Muscle of leg (tissue), 11 donors: ENCODE results near the gene ZNF330. TPM values are rescaled to one million over a fixed set of nuclear protein-coding genes. Genes with fewer than 3 reads are reported as not detected.

Experiments
- DNase-seq: peaks from one replicate; pipeline ENCODE4 v3.0.0; 2013
- H3K27ac ChIP-seq: one replicate; pipeline ENCODE4 v1.5.1; 2013; ENCODE audit warnings: mild to moderate bottlenecking, low read length, control low read depth
- H3K27me3 ChIP-seq: one replicate; pipeline ENCODE4 v1.6.1; 2013; ENCODE audit warnings: low read length; ENCODE audit not compliant: control insufficient read depth, insufficient read depth
- H3K36me3 ChIP-seq: one replicate; pipeline ENCODE4 v1.6.1; 2013; ENCODE audit warnings: low read length; ENCODE audit not compliant: control insufficient read depth, insufficient read depth
- H3K4me1 ChIP-seq: one replicate; pipeline ENCODE4 v1.6.1; 2013; ENCODE audit warnings: low read length; ENCODE audit not compliant: control insufficient read depth, insufficient read depth
- H3K4me3 ChIP-seq: one replicate; pipeline ENCODE4 v1.5.1; 2013; ENCODE audit warnings: low read length, control low read depth
- H3K9me3 ChIP-seq: replicated peaks from 2 replicates; pipeline ENCODE4 v1.6.1; 2013; ENCODE audit warnings: low read depth, low read length; ENCODE audit not compliant: control insufficient read depth
- WGBS: methylation state at CpG from one replicate; pipeline ENCODE4 v1.1.5; 2013; ENCODE audit warnings: missing lambda C conversion rate; ENCODE audit not compliant: insufficient coverage; 5-methylcytosine and 5-hydroxymethylcytosine counted together
- polyA plus RNA-seq, 8 donors: library from polyadenylated mRNA; unstranded; fragments of 120-200 nt; gene quantifications; one replicate each; pipeline versions ENCODE4 v1.2.1 to v1.2.3, GENCODE V29; 2013; ENCODE audit warnings: inconsistent platforms in 1 of 8, low replicate concordance in 1 of 8; ENCODE audit not compliant: insufficient read length in 8 of 8, insufficient read depth in 1 of 8
- total RNA-seq: library from RNA; stranded (reverse); fragments of 120-200 nt; gene quantifications from one replicate; pipeline ENCODE4 v1.2.4, GENCODE V29; 2013

ZNF330 gene
- total and polyA plus RNA-seq, 9 donors = 29.6 to 40.2 (median 35.2) TPM

DNA sequence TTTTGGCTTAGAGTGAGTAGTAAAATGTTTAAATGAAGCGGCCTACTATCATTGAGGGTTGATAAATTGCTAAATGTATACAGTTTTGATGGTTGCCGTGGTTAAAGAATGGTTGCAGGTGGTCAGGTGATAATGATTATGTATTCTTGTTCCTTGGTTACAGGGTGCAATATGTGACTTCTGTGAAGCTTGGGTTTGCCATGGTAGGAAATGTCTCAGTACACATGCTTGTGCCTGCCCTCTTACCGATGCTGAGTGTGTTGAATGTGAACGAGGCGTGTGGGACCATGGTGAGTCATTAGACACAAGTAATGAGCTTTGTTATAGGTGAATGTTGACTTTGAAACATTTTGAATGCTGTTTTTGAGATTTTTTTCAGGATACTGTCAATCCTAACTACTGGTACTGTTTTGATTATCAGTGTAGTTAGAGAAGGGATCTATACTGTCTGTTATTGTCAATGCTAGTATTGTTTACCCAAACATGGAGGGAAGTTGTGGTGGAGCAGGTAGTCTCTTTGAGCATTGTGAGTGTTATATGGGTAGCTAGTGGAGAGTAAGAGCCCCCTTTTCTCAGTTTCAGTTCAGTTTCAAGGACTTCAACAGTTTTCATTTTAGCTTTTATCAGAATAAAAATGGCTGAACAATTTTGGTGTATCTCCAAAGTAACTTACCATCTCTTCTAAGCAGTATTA is 8.9 kb downstream of the ZNF330 start:
- Histone ChIP-seq H3K4me1 (no peaks in the 10 kb centered on the region), H3K36me3 (peaks cover 8% of the 10 kb centered on the region), H3K9me3 (no peaks in the 10 kb centered on the region), H3K27me3 (no peaks in the 10 kb centered on the region), H3K4me3 (no peak overlapping the region), H3K27ac (no peak overlapping the region)
- WGBS = 98% methylated on average over 5 of the region's 5 CpGs
- DNase-seq = no peak

DNA sequence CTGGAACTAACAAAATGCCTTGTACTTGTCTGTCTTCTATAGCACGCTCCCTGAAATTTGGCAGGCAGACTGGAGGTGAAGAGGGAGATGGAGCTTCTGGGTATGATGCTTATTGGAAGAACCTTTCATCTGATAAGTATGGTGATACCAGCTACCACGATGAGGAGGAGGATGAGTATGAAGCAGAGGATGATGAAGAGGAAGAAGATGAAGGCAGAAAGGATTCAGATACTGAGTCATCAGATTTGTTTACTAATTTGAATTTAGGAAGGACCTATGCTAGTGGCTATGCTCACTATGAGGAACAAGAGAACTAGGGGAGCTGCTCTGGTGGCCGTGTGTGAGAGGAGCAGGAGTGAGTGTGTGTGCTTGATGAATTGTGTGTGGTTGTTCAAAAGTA is 13.0 kb downstream of the ZNF330 start:
- Histone ChIP-seq H3K4me3 (no peak overlapping the region), H3K4me1 (no peaks in the 10 kb centered on the region), H3K9me3 (no peaks in the 10 kb centered on the region), H3K27ac (no peak overlapping the region), H3K36me3 (peaks cover 15% of the 10 kb centered on the region), H3K27me3 (no peaks in the 10 kb centered on the region)
- 84% methylated on average over 3 of the region's 3 CpGs for WGBS
- no peak for DNase-seq

- H3K27ac ChIP-seq = no peak overlapping the region
- H3K9me3 ChIP-seq = no peaks in the 10 kb centered on the region
- no CpG with 5 or more reads among the region's 3 CpGs for WGBS
These were observed 17.5 kb downstream of the ZNF330 start for GRCh38 chr4:141238186-141238585.

DNA sequence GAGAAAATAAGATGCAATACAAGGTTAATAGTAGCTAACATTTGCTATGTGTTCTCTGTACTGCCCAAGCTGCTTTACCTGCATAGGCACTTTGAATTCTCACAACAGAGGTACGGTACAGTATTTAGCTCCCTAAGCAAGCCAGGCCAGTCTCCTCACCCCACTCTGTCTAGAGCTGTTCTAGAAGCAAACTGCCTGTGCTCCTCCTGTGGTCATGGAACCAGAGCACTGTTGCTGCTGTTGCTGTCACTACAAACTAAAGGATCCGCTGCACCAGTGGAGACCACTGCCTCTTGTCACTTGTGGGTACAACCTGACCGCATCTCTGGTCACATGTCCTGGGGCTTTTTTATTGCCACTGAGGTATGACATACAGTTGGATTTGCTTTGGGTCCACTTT is 19.6 kb downstream of the ZNF330 start:
- no peak for DNase-seq
- H3K36me3 ChIP-seq = peaks cover under 1% of the 10 kb centered on the region
- H3K4me1 ChIP-seq = no peaks in the 10 kb centered on the region
- no peaks in the 10 kb centered on the region for H3K27me3 ChIP-seq
- 100% methylated on average over 2 of the region's 3 CpGs for WGBS
- H3K27ac ChIP-seq = no peak overlapping the region
- no peak overlapping the region for H3K4me3 ChIP-seq
- H3K9me3 ChIP-seq = no peaks in the 10 kb centered on the region

More at GRCh38 chr4:141238186-141238585, 17.5 kb downstream of the ZNF330 start:
- H3K4me3 ChIP-seq = no peak overlapping the region
- H3K4me1 ChIP-seq = no peaks in the 10 kb centered on the region
- H3K27me3 ChIP-seq = no peaks in the 10 kb centered on the region
- peaks cover 7% of the 10 kb centered on the region for H3K36me3 ChIP-seq
- DNase-seq = no peak

- H3K4me3 ChIP-seq = no peak overlapping the region
- H3K36me3 ChIP-seq = no peaks in the 10 kb centered on the region
- H3K27me3 ChIP-seq = no peaks in the 10 kb centered on the region
- DNase-seq = no peak
- 57% methylated on average over 1 of the region's 2 CpGs for WGBS
- H3K4me1 ChIP-seq = no peaks in the 10 kb centered on the region
- no peaks in the 10 kb centered on the region for H3K9me3 ChIP-seq
- H3K27ac ChIP-seq = no peak overlapping the region
These were observed 20.0 kb downstream of the ZNF330 start for GRCh38 chr4:141240671-141241070.

- no peak overlapping the region for H3K27ac ChIP-seq
- no peak overlapping the region for H3K4me3 ChIP-seq
- H3K4me1 ChIP-seq = no peaks in the 10 kb centered on the region
- DNase-seq = no peak
- H3K36me3 ChIP-seq = no peaks in the 10 kb centered on the region
- no peaks in the 10 kb centered on the region for H3K9me3 ChIP-seq
- no peaks in the 10 kb centered on the region for H3K27me3 ChIP-seq
- WGBS = no CpG with 5 or more reads among the region's 1 CpG
These were observed 21.3 kb downstream of the ZNF330 start for GRCh38 chr4:141241986-141242385.

- H3K36me3 ChIP-seq = no peaks in the 10 kb centered on the region
- no peak for DNase-seq
- no CpG with 5 or more reads among the region's 1 CpG for WGBS
- no peak overlapping the region for H3K27ac ChIP-seq
- no peaks in the 10 kb centered on the region for H3K4me1 ChIP-seq
- H3K27me3 ChIP-seq = no peaks in the 10 kb centered on the region
- no peaks in the 10 kb centered on the region for H3K9me3 ChIP-seq
- no peak overlapping the region for H3K4me3 ChIP-seq
These were observed 23.7 kb downstream of the ZNF330 start for GRCh38 chr4:141244419-141244818.

GRCh38 chr4:141246243-141246642 is 25.5 kb downstream of the ZNF330 start:
- Histone ChIP-seq H3K27ac (no peak overlapping the region), H3K9me3 (no peaks in the 10 kb centered on the region), H3K4me3 (no peak overlapping the region), H3K27me3 (no peaks in the 10 kb centered on the region), H3K4me1 (no peaks in the 10 kb centered on the region), H3K36me3 (no peaks in the 10 kb centered on the region)
- WGBS = no CpG with 5 or more reads among the region's 2 CpGs
- DNase-seq = no peak

DNA sequence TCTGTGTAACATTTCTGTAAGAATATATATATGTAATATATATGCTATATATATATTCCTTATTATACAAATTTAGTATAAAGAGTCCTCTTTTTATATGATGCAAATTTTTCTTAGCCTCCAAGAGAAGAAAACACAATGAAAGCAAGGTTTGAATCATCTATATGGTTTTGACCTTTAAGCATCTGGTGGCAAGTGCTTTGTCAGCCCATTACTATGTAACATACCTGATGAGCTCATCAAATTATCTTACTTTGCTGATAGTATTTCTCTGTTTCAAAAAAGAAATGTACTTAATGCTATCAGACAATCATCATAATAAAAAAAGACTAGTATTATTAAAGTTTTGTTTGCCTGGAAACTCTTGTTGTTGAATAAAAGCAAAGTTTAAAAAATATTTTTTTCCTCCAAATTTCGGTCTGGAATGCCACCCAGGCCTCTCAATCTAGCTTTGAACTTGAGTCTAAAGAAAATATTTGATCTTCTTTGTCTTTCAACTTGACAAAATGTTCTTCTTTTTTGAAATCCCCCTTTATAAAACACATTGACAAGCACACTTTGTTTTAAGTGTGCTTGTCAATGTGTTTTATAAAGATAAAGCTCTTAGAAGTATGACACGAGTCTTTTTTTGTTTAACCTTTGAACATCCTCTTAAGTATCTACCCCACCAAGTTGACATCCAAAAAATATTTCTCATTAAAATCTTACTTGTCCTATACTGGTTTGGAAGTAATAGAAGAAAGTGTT is 26.2 kb downstream of the ZNF330 start:
- H3K36me3 ChIP-seq = no peaks in the 10 kb centered on the region
- no peak overlapping the region for H3K4me3 ChIP-seq
- H3K9me3 ChIP-seq = no peaks in the 10 kb centered on the region
- no peaks in the 10 kb centered on the region for H3K27me3 ChIP-seq
- no peaks in the 10 kb centered on the region for H3K4me1 ChIP-seq
- no peak for DNase-seq
- no peak overlapping the region for H3K27ac ChIP-seq
- no CpG with 5 or more reads among the region's 2 CpGs for WGBS

- Histone ChIP-seq H3K4me1 (no peaks in the 10 kb centered on the region), H3K36me3 (no peaks in the 10 kb centered on the region), H3K27me3 (no peaks in the 10 kb centered on the region), H3K27ac (no peak overlapping the region), H3K4me3 (no peak overlapping the region), H3K9me3 (no peaks in the 10 kb centered on the region)
- no peak for DNase-seq
- WGBS = no CpG with 5 or more reads among the region's 2 CpGs
These were observed 26.7 kb downstream of the ZNF330 start for GRCh38 chr4:141247430-141247780.
